Heart right ventricle (tissue), 16 donors: Measurements from ENCODE around the gene TNRC6B. TPM values are rescaled to one million over a fixed set of nuclear protein-coding genes. Genes with fewer than 3 reads are reported as not detected.

Source experiments
- ATAC-seq, 8 donors: fragments of 200-7000 bp; cut with Tn5 transposase; one replicate each; pipeline ENCODE4 v1.9.1; 2020; ENCODE audit warnings: mild to moderate bottlenecking in 8 of 8, moderate library complexity in 8 of 8, moderate number of reproducible peaks in 1 of 8
- DNase-seq, 2 donors: peaks; one replicate each; pipeline ENCODE4 v3.0.0-alpha.2; 2020
- H3K27ac ChIP-seq, 10 donors: fragments of 200-600 bp; sonication (generic) in 2 of 10; one replicate each; pipeline versions ENCODE4 v1.5.0 to v1.8.0; 2020 to 2022; ENCODE audit warnings: mild to moderate bottlenecking in 3 of 10
- H3K27me3 ChIP-seq, 7 donors: fragments of 200-600 bp; one replicate each; pipeline ENCODE4 v1.8.0; 2021 to 2022; ENCODE audit warnings: mild to moderate bottlenecking in 2 of 7
- H3K36me3 ChIP-seq, 9 donors: fragments of 200-600 bp; sonication (generic) in 1 of 9; one replicate each; pipeline versions ENCODE4 v1.5.0 to v1.8.0; 2020 to 2022; ENCODE audit warnings: mild to moderate bottlenecking in 2 of 9
- H3K4me1 ChIP-seq, 9 donors: fragments of 200-600 bp; sonication (generic) in 1 of 9; one replicate each; pipeline versions ENCODE4 v1.5.0 to v1.8.0; 2020 to 2022; ENCODE audit warnings: mild to moderate bottlenecking in 4 of 9
- H3K4me3 ChIP-seq, 10 donors: fragments of 200-600 bp; sonication (generic) in 2 of 10; one replicate each; pipeline versions ENCODE4 v1.5.0 to v1.8.0; 2020 to 2022; ENCODE audit warnings: mild to moderate bottlenecking in 7 of 10, moderate library complexity in 2 of 10
- H3K9me3 ChIP-seq, 11 donors: fragments of 200-600 bp in 10 of 11; sonication (generic) in 2 of 11; one replicate each; pipeline versions ENCODE4 v1.5.0 to v1.8.0; 2013 to 2022; ENCODE audit warnings: mild to moderate bottlenecking in 2 of 11, control low read depth in 1 of 11, moderate library complexity in 1 of 11
- WGBS, 2 donors: extraction: QIAGEN DNeasy Blood & Tissue Kit; methylation state at CpG; one replicate each; pipeline ENCODE4 v1.1.7; 2013; ENCODE audit warnings: inconsistent platforms in 1 of 2; 5-methylcytosine and 5-hydroxymethylcytosine counted together
- intact Hi-C, 10 donors: fragments of 100-400 bp; cut with DNase I; formaldehyde crosslinking; loops; one replicate each; pipeline versions ENCODE4 v1.11.1 to v1.14.2; 2022
- polyA plus RNA-seq, 2 donors: library from polyadenylated mRNA; stranded (reverse); fragments of 200-250 nt; gene quantifications; one replicate each; pipeline ENCODE4 v1.2.3, GENCODE V29; 2013
- total RNA-seq, 10 donors: library from RNA; stranded (reverse); fragmentation: NEBNext Ultra II Directional in 3 of 10; extraction: Animal tissue kit (Norgen Biotek cat#: 25700) in 3 of 10; gene quantifications; one replicate each; pipeline versions ENCODE4 v1.2.1 to v1.2.4, GENCODE V29; 2021 to 2023
- TF ChIP-seq, protein P1 (sequence below), 9 donors: fragments of 200-600 bp; sonication (generic) in 2 of 9; IDR thresholded peaks; one replicate each; pipeline versions ENCODE4 v1.5.0 to v1.8.0; 2021 to 2022; ENCODE audit warnings: antibody characterized with exemption in 9 of 9, mild to moderate bottlenecking in 5 of 9, moderate library complexity in 1 of 9
- donor health status: Arrhythmogenic right ventricular cardiomyopathy.
- donor health status: ischemic (EF 13 %, LVEDD 7.1; RV severe dilation, severe dysfunction).
- donor health status: healthy with polysubstance abuse.
- donor health status: DM: no; HTN: yes; CAD: no.
- donor health status: DM: no; HTN: no; CAD: no.
- donor health status: ischemic (EF 25% LVEDD 6.9; RV normal size, moderate dysfunction).
- donor health status: ischemic (EF 25% LVEDD 5.7; RV mildly dilated, moderate dysfunction).
- donor health status: healthy.
- donor health status: DM: yes; HTN: yes; CAD: no.
- donor health status: Ischemic cardiomyopathy.
- donor health status: ischemic (EF 35%, LVEDD 5.7; RV mildly dilated, moderate dysfunction).
- donor health status: nonischemic (EF 11% LVEDD 7.7; RV severe dilation, severe dysfunction).
- donor health status: DM: yes; HTN: yes; CAD: no.
- donor health status: PGD.
- donor health status: ischemic (EF 29% LVEDD 5.4; RV normal size, mild dysfunction).
- donor health status: nonischemic (EF 23%, LVEDD 6.1; RV moderate dilation, normal function).

TNRC6B gene
- total and polyA plus RNA-seq, 12 donors: 1.7 to 62.5 (median 53.9) TPM

DNA sequence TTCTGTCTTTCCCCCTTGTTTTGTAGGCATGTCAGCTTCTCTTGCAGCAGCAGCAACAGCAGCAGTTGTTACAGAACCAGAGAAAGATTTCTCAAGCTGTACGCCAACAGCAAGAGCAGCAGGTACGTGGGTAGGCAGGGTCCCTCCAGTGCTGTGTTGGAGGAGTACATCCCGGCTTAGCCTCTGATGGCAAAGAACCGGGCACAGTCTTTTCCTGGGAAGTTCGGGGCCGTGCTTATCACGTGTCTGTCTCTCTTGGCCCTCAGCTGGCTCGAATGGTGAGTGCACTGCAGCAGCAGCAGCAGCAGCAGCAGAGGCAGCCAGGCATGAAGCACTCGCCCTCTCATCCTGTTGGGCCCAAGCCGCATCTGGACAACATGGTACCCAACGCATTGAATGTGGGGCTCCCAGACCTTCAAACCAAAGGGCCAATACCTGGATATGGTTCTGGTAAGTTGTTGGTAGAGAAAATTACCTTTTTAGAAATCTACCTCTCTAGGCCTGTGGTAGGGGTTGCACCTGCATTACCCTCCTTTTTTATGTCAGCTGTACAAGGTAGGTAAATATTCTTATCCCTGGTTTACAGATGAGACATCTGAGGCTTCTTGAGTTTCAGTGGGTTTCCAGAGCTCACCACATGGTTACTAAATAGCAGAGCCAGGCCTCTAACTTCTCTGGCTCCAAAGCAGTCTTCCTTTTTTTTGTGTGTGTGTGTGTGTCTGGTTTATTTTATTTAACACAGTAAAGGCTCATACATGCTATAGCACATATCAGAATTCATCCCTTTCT is 123.4 kb downstream of the TNRC6B start:
- peaks cover 0 to 94% (median 34%) of the 10 kb centered on the region in 9 donors for H3K36me3 ChIP-seq
- H3K27ac ChIP-seq: no peak overlapping the region
- no peaks in the 10 kb centered on the region for H3K9me3 ChIP-seq
- TF ChIP-seq, protein P1, sequence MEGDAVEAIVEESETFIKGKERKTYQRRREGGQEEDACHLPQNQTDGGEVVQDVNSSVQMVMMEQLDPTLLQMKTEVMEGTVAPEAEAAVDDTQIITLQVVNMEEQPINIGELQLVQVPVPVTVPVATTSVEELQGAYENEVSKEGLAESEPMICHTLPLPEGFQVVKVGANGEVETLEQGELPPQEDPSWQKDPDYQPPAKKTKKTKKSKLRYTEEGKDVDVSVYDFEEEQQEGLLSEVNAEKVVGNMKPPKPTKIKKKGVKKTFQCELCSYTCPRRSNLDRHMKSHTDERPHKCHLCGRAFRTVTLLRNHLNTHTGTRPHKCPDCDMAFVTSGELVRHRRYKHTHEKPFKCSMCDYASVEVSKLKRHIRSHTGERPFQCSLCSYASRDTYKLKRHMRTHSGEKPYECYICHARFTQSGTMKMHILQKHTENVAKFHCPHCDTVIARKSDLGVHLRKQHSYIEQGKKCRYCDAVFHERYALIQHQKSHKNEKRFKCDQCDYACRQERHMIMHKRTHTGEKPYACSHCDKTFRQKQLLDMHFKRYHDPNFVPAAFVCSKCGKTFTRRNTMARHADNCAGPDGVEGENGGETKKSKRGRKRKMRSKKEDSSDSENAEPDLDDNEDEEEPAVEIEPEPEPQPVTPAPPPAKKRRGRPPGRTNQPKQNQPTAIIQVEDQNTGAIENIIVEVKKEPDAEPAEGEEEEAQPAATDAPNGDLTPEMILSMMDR (IDR thresholded peaks at IDR 0.05): no peak
- no peaks in the 10 kb centered on the region for H3K27me3 ChIP-seq
- 93 to 95% methylated on average over 11 of the region's 11 CpGs for WGBS, 2 donors
- no peak for DNase-seq
- intact Hi-C loops: no loop called here
- ATAC-seq: no peak
- peaks cover 0 to 10% (median 0%) of the 10 kb centered on the region in 9 donors for H3K4me1 ChIP-seq
- no peak overlapping the region for H3K4me3 ChIP-seq

DNA sequence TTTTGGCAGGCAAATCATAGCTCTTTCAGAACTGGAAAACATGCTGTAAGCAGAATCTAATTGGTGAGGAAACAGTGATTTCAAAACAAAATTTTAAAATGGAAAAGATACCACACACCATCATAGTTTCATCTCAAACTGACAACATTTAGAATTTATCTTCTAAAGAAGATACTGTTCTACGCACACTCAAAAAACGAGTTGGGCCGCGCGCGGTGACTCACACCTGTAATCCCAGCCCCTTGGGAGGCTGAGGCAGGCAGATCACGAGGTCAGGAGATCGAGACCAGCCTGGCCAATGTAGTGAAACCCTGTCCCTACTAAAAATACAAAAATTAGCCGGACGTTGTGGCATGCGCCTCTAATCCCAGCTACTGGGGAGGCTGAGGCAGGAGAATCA is 124.4 kb downstream of the TNRC6B start:
- Histone ChIP-seq H3K27ac (no peak overlapping the region), H3K36me3 (peaks cover 0 to 94% (median 28%) of the 10 kb centered on the region in 9 donors), H3K9me3 (no peaks in the 10 kb centered on the region), H3K4me1 (peaks cover 0 to 10% (median 0%) of the 10 kb centered on the region in 9 donors), H3K4me3 (no peak overlapping the region), H3K27me3 (no peaks in the 10 kb centered on the region)
- DNase-seq: no peak
- 95 to 96% methylated on average over 11 of the region's 11 CpGs for WGBS, 2 donors
- TF ChIP-seq, protein P1 (IDR thresholded peaks at IDR 0.05): no peak
- intact Hi-C loops: no loop called here
- ATAC-seq: no peak

DNA sequence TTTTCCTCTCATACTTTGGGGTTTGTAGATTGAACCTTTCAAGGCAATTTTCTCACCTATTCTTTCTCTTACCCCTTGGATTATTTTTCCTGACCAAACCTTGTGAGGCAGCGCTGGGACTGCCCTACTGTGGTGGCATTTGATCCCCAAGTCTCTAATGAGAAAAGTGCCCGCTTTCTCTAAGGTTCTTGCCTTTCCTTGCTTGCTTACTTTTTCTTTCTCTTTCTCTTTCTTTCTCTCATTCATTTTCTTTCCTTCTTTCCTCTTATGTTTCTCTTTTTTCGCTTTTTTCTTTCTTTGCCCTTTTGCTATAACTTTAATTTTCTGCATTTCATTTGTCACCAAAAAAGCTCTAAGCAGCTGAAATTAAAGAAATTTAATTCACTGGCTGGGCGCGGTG is 127.9 kb downstream of the TNRC6B start:
- 95 to 97% methylated on average over 5 of the region's 5 CpGs for WGBS, 2 donors

DNA sequence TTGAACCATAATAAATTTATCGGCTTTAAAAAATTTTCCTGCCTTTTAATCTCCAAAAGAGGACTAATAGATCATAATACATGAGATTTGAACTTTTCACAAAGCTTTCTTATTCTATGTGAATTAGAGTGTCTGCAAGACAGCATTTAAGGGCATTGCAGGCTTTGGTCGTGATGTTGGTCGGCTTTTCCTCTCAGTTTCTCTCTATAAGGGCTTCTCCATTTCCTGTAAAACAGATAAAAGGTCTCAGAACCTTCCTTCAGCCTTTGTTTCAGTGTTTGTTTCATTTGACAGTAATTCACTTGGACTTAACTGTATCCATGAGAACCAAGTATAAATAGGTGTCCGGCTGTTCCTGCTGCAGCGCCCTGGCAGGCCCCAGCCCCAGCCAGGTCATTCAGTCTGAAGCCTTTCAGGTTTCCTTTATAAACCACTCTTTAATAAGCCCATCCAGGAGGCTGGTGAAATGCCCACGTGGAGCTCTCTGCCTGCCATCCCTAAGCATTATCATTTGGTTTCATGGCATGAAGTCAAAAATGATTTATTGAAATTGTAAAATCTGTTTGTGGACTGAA is 131.4 kb downstream of the TNRC6B start:
- WGBS, 2 donors: 90 to 91% methylated on average over 6 of the region's 6 CpGs
- Histone ChIP-seq H3K36me3 (peaks cover 0 to 100% (median 55%) of the 10 kb centered on the region in 9 donors), H3K9me3 (no peaks in the 10 kb centered on the region), H3K4me1 (peaks cover 0 to 19% (median 0%) of the 10 kb centered on the region in 9 donors), H3K27ac (no peak overlapping the region), H3K4me3 (no peak overlapping the region), H3K27me3 (no peaks in the 10 kb centered on the region)
- TF ChIP-seq, protein P1 (IDR thresholded peaks at IDR 0.05): no peak
- intact Hi-C loops: no loop called here
- no peak for DNase-seq
- no peak for ATAC-seq

More for the DNA sequence above, 127.9 kb downstream of the TNRC6B start:
- TF ChIP-seq, protein P1 (IDR thresholded peaks at IDR 0.05): no peak
- Histone ChIP-seq H3K4me1 (no peaks in the 10 kb centered on the region), H3K4me3 (no peak overlapping the region), H3K36me3 (peaks cover 0 to 100% (median 44%) of the 10 kb centered on the region in 9 donors), H3K27ac (no peak overlapping the region), H3K27me3 (no peaks in the 10 kb centered on the region), H3K9me3 (no peaks in the 10 kb centered on the region)
- ATAC-seq (no peak), DNase-seq (no peak)
- intact Hi-C loops: no loop called here
